Camera-type eye (tissue), 1 donor: ENCODE data around the gene AQP10. TPM values are rescaled to one million over a fixed set of nuclear protein-coding genes. Genes with fewer than 3 reads are reported as not detected.

Experiments used
- total RNA-seq: library from RNA; depleted of rRNA; stranded (reverse); fragments of >200 nt; gene quantifications from one replicate; pipeline ENCODE4 v1.2.3, GENCODE V29; 2014

AQP10 gene
- not detected for total RNA-seq

GRCh38 chr1:154320882-154321608, at the start of gene AQP10:
TSS of gene AQP10 (plus strand) at chr1:154321093. CDS start at chr1:154321156, 63 bp downstream.

DNA sequence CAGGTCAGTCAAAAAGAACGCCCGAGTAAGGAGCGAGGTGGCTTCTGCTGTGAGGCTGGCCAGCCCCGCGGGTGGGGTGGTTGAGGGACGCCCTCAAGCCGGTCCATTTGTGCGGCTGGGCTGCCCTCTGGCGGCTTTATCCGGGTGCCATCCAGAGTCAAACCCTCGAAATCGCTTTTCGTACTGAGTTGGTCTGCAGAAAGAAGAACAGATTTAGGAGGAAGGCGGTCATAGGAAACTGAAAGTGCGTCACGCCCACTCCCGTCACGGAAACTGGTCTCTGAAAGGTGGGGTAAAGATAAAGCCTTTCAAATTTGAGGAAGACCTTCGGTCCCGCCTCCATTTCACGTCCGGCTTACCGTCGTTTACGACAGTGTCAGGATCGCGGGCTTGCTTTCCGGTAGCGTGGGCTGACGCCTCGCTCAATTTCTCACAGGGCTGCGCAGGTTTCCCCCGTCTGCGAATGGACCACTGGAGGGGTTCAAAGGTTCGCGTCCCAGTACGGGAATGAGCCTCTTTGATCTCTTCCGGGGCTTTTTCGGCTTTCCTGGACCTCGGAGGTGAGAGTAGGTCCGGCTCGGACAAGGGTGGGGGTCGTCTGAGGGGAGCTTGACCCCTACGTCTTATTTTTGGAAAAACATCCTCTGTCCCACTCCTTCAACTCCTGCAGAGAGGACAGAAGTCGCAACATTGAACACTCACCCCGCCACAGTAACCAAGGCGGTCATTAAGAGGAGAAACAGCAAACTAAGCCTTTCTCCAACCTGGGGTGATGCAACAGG, 48.5 kb upstream of the AQP10 start, which contains the start of gene HAX1:
Gene HAX1, plus strand, starts transcription at position 413 of the 782 bp plus-strand sequence. Its CDS starts 95 bp downstream, at position 508.

GRCh38 chr1:154324669-154325582, 4.0 kb downstream of the AQP10 start, which contains the start of gene ATP8B2:
TSS of gene ATP8B2 (plus strand) at chr1:154325525. CDS start at chr1:154328142, 2,617 bp downstream.

Other genes with a start within 250 kb of the AQP10 start
- 0.11 TPM for gene NUP210L, start 166.0 kb upstream of the AQP10 start, total RNA-seq
- 239 TPM for gene TPM3, start 129.0 kb upstream of the AQP10 start, total RNA-seq
- gene CFAP141, start 114.8 kb upstream of the AQP10 start, total RNA-seq: not detected
- 105 TPM for gene UBAP2L, start 100.1 kb upstream of the AQP10 start, total RNA-seq
- gene HAX1, start 48.5 kb upstream of the AQP10 start, total RNA-seq: 65.3 TPM
- 52.2 TPM for gene ATP8B2, start 4.4 kb downstream of the AQP10 start, total RNA-seq
- 4.6 TPM for gene IL6R, start 84.2 kb downstream of the AQP10 start, total RNA-seq
- gene TDRD10, start 181.1 kb downstream of the AQP10 start, total RNA-seq: 3.3 TPM
- gene SHE, start 181.3 kb downstream of the AQP10 start, total RNA-seq: 8.2 TPM
- gene UBE2Q1, start 237.6 kb downstream of the AQP10 start, total RNA-seq: 36.9 TPM
- 12.7 TPM for gene CHRNB2, start 246.7 kb downstream of the AQP10 start, total RNA-seq